H1 (cell line): Measurements from ENCODE around the gene EPHA8. TPM values are rescaled to one million over a fixed set of nuclear protein-coding genes. Genes with fewer than 3 reads are reported as not detected.

Experiments
- CTCF ChIA-PET: fragments of 300-600 bp; sonication (Branson Sonifier 250); formaldehyde crosslinking; loops from one replicate; lab custom pipeline; 2021; ENCODE audit not compliant: partially characterized antibody; lab: Charles Lee
- POLR2A ChIA-PET: fragments of 300-600 bp; sonication (Branson Sonifier 250); formaldehyde crosslinking; loops from one replicate; lab custom pipeline; 2021; ENCODE audit warnings: inconsistent platforms; ENCODE audit not compliant: partially characterized antibody; lab: Charles Lee
- DNase-seq, 2 experiments: peaks; one replicate each; pipeline versions ENCODE4 v3.0.0 to v3.0.0-alpha.2; 2010 to 2022; ENCODE audit warnings: low spot score in 2 of 2, low read depth in 1 of 2, mixed read lengths in 1 of 2
- FAIRE-seq: peaks from 2 replicates; lab custom pipeline; 2011; peaks lifted over from hg19 to GRCh38; lab: Jason Lieb, UNC
- H2AFZ ChIP-seq: 2 replicates; pipeline ENCODE4 v1.8.1; 2012; ENCODE audit warnings: low read length, inconsistent platforms
- H2AK5ac ChIP-seq: 2 replicates; pipeline ENCODE4 v1.6.1; 2013; ENCODE audit warnings: low read depth, low read length
- H2BK120ac ChIP-seq: replicated peaks from 2 replicates; pipeline ENCODE3; 2013; ENCODE audit warnings: low read depth, low read length, inconsistent platforms
- H2BK12ac ChIP-seq: 2 replicates; pipeline ENCODE4 v1.6.1; 2013; ENCODE audit warnings: low read depth, low read length
- H2BK15ac ChIP-seq: 2 replicates; pipeline ENCODE4 v1.6.1; 2013; ENCODE audit warnings: low read length
- H2BK20ac ChIP-seq: 2 replicates; pipeline ENCODE4 v1.6.1; 2013; ENCODE audit warnings: low read length
- H2BK5ac ChIP-seq: 2 replicates; pipeline ENCODE4 v1.6.1; 2013; ENCODE audit warnings: low read depth, low read length
- H3K14ac ChIP-seq: 2 replicates; pipeline ENCODE4 v1.6.1; 2013; ENCODE audit warnings: inconsistent platforms; ENCODE audit not compliant: insufficient read length
- H3K18ac ChIP-seq: 2 replicates; pipeline ENCODE4 v1.6.1; 2013; ENCODE audit warnings: low read length; ENCODE audit errors: extremely low read depth
- H3K23ac ChIP-seq: 2 replicates; pipeline ENCODE4 v1.6.1; 2013; ENCODE audit warnings: inconsistent platforms; ENCODE audit not compliant: insufficient read length
- H3K23me2 ChIP-seq: 2 replicates; pipeline ENCODE4 v1.6.1; 2013; ENCODE audit warnings: low read depth, low read length
- H3K27ac ChIP-seq: 2 replicates; pipeline ENCODE4 v1.6.1; 2011; ENCODE audit warnings: low read depth, low read length, inconsistent platforms
- H3K27me3 ChIP-seq, 4 experiments: replicated peaks in 1 of 4; 1 replicate in 1 of 4; 2 replicates in 3 of 4; pipeline versions ENCODE4 v1.6.1 to v1.8.1; 2011 to 2013; ENCODE audit warnings: low read length in 3 of 4, mild to moderate bottlenecking in 3 of 4, inconsistent platforms in 2 of 4, mixed read lengths in 2 of 4, moderate library complexity in 1 of 4; ENCODE audit not compliant: control insufficient read depth in 3 of 4, insufficient read depth in 3 of 4; ENCODE audit errors: extremely low read depth in 1 of 4
- H3K36me3 ChIP-seq, 4 experiments: 2 replicates each; pipeline versions ENCODE4 v1.6.1 to v1.8.1; 2011 to 2013; ENCODE audit warnings: mild to moderate bottlenecking in 4 of 4, low read length in 3 of 4, moderate library complexity in 2 of 4, control low read depth in 1 of 4, inconsistent platforms in 1 of 4; ENCODE audit not compliant: insufficient read depth in 4 of 4, control insufficient read depth in 2 of 4
- H3K4ac ChIP-seq: replicated peaks from 2 replicates; pipeline ENCODE3; 2013; ENCODE audit warnings: low read length, low read depth, mixed read lengths, inconsistent platforms; ENCODE audit not compliant: insufficient read length
- H3K4me1 ChIP-seq, 4 experiments: replicated peaks in 1 of 4; 1 replicate in 1 of 4; 2 replicates in 3 of 4; pipeline versions ENCODE4 v1.6.1 to v1.8.1; 2011 to 2013; ENCODE audit warnings: low read length in 3 of 4, inconsistent platforms in 2 of 4, mixed read lengths in 1 of 4; ENCODE audit not compliant: insufficient read depth in 4 of 4, control insufficient read depth in 3 of 4
- H3K4me2 ChIP-seq, 2 experiments: 2 replicates each; pipeline versions ENCODE4 v1.6.1 to v1.8.1; 2011 to 2013; ENCODE audit warnings: low read depth in 2 of 2, low read length in 2 of 2, control low read depth in 1 of 2, inconsistent platforms in 1 of 2, mild to moderate bottlenecking in 1 of 2; ENCODE audit not compliant: insufficient read depth in 1 of 2
- H3K4me3 ChIP-seq, 4 experiments: fragments of 200-600, 300-600 bp in 1 of 4; sonication (generic), shearing (Covaris generic), sonication (Bioruptor Twin) in 1 of 4; 2 replicates each; pipeline versions ENCODE4 v1.5.1 to v1.8.1; 2011 to 2016; ENCODE audit warnings: low read length in 4 of 4, low read depth in 3 of 4, control low read depth in 2 of 4, inconsistent platforms in 2 of 4, mild to moderate bottlenecking in 2 of 4, mixed read lengths in 1 of 4, moderate library complexity in 1 of 4; ENCODE audit not compliant: insufficient read depth in 2 of 4; ENCODE audit errors: extremely low read depth in 1 of 4
- H3K56ac ChIP-seq: replicated peaks from 2 replicates; pipeline ENCODE3; 2013; ENCODE audit warnings: low read depth, mild to moderate bottlenecking, mixed read lengths, low read length, inconsistent platforms; ENCODE audit not compliant: insufficient read length
- H3K79me1 ChIP-seq: 2 replicates; pipeline ENCODE4 v1.6.1; 2013; ENCODE audit warnings: low read depth, low read length, control low read depth
- H3K79me2 ChIP-seq, 2 experiments: 2 replicates each; pipeline versions ENCODE4 v1.6.1 to v1.8.1; 2012 to 2013; ENCODE audit warnings: low read length in 2 of 2, mild to moderate bottlenecking in 2 of 2, inconsistent platforms in 1 of 2; ENCODE audit not compliant: insufficient read depth in 2 of 2, control insufficient read depth in 1 of 2
- H3K9ac ChIP-seq, 4 experiments: replicated peaks in 1 of 4; 1 replicate in 1 of 4; 2 replicates in 3 of 4; pipeline versions ENCODE4 v1.6.1 to v1.8.1; 2011 to 2013; ENCODE audit warnings: low read depth in 3 of 4, low read length in 3 of 4, control low read depth in 2 of 4, mild to moderate bottlenecking in 2 of 4, moderate library complexity in 2 of 4, inconsistent platforms in 1 of 4; ENCODE audit errors: extremely low read depth in 1 of 4
- H3K9me3 ChIP-seq, 2 experiments: 2 replicates each; pipeline versions ENCODE4 v1.6.1 to v1.8.1; 2012 to 2013; ENCODE audit warnings: mild to moderate bottlenecking in 2 of 2, moderate library complexity in 2 of 2, control low read depth in 1 of 2, inconsistent platforms in 1 of 2, low read depth in 1 of 2, low read length in 1 of 2, mixed read lengths in 1 of 2; ENCODE audit not compliant: insufficient read depth in 2 of 2
- H4K20me1 ChIP-seq, 2 experiments: replicated peaks in 1 of 2; 2 replicates each; pipeline versions ENCODE3 to v1.8.1; 2011 to 2013; ENCODE audit warnings: inconsistent platforms in 2 of 2, low read length in 2 of 2, mild to moderate bottlenecking in 1 of 2; ENCODE audit not compliant: insufficient read depth in 2 of 2, control insufficient read depth in 1 of 2
- H4K5ac ChIP-seq: 2 replicates; pipeline ENCODE4 v1.6.1; 2013; ENCODE audit warnings: low read length, low read depth, mixed read lengths, inconsistent platforms; ENCODE audit not compliant: insufficient read length
- H4K8ac ChIP-seq: 2 replicates; pipeline ENCODE4 v1.8.0; 2013; ENCODE audit warnings: mild to moderate bottlenecking, moderate library complexity, low read length, inconsistent platforms; ENCODE audit not compliant: insufficient read depth; ENCODE audit errors: extremely low read depth
- H4K91ac ChIP-seq: replicated peaks from 2 replicates; pipeline ENCODE3; 2013; ENCODE audit warnings: low read length, mixed read lengths, inconsistent platforms; ENCODE audit not compliant: insufficient read length
- BACH1 ChIP-seq: IDR thresholded peaks from 2 replicates; pipeline ENCODE4 v1.6.1; 2012; ENCODE audit warnings: low read length, improper control_type of control experiment
- CBX5 ChIP-seq: fragments of 300-800, 300-1000 bp; sonication (generic); IDR thresholded peaks from 2 replicates; pipeline ENCODE4 v1.7.1; 2016; ENCODE audit warnings: antibody characterized with exemption, low read length, low read depth
- CHD1 ChIP-seq: IDR thresholded peaks from 2 replicates; pipeline ENCODE4 v1.6.1; 2012; ENCODE audit warnings: low read depth, low read length, improper control_type of control experiment
- EP300 ChIP-seq, 2 experiments: IDR thresholded peaks; 1 replicate in 1 of 2; 2 replicates in 1 of 2; pipeline ENCODE4 v1.6.1; 2011 to 2012; ENCODE audit warnings: low read depth in 2 of 2, low read length in 2 of 2, mild to moderate bottlenecking in 2 of 2, borderline replicate concordance in 1 of 2, inconsistent platforms in 1 of 2, moderate library complexity in 1 of 2
- GTF2F1 ChIP-seq: IDR thresholded peaks from 2 replicates; pipeline ENCODE4 v1.6.1; 2012; ENCODE audit warnings: low read depth, low read length, improper control_type of control experiment, borderline replicate concordance
- MAFK ChIP-seq: IDR thresholded peaks from 2 replicates; pipeline ENCODE4 v1.6.1; 2012; ENCODE audit warnings: low read depth, mild to moderate bottlenecking, improper control_type of control experiment, low read length
- RAD21 ChIP-seq, 2 experiments: IDR thresholded peaks in 1 of 2; conservative IDR thresholded peaks in 1 of 2; 2 replicates each; pipeline ENCODE4 v1.6.1; 2011; ENCODE audit warnings: low read depth in 2 of 2, low read length in 2 of 2, improper control_type of control experiment in 1 of 2, inconsistent platforms in 1 of 2, mild to moderate bottlenecking in 1 of 2, moderate library complexity in 1 of 2
- TAF1 ChIP-seq: IDR thresholded peaks from 2 replicates; pipeline ENCODE4 v1.6.1; 2011; ENCODE audit warnings: mild to moderate bottlenecking, low read depth, low read length
- WGBS, 2 experiments: shearing (Covaris generic) in 1 of 2; methylation state at CpG; one replicate each; pipeline versions ENCODE4 v1.1.6 to v1.1.7; 2013 to 2015; ENCODE audit warnings: low lambda C conversion rate in 2 of 2, mixed read lengths in 2 of 2, inconsistent platforms in 1 of 2, low coverage in 1 of 2, missing lambda C conversion rate in 1 of 2; ENCODE audit not compliant: insufficient replicate concordance in 2 of 2, insufficient coverage in 1 of 2, insufficient read length in 1 of 2; ENCODE audit errors: extremely low coverage in 1 of 2, missing lambda C conversion rate in 1 of 2; 5-methylcytosine and 5-hydroxymethylcytosine counted together
- polyA plus RNA-seq, 7 experiments: library from polyadenylated mRNA; depleted of rRNA in 3 of 7; stranded (reverse) in 5 of 7; unstranded in 2 of 7; fragments of >200 nt in 5 of 7; fragments of 200-250 nt in 2 of 7; gene quantifications; 1 replicate in 5 of 7; 2 replicates in 1 of 7; 4 replicates in 1 of 7; pipeline versions ENCODE4 v1.2.1 to v1.2.3, GENCODE V29; 2011 to 2013; ENCODE audit warnings: missing spikeins in 2 of 7, mixed read lengths in 2 of 7
- total RNA-seq: library from RNA; stranded (reverse); fragmentation: NEBNext Ultra II Directional; extraction: Animal tissue kit (Norgen Biotek cat#: 25700); gene quantifications from 2 replicates; pipeline ENCODE4 v1.2.1, GENCODE V29; 2021

EPHA8 gene
- total and polyA plus RNA-seq, 2 of the 8 experiments (the other 6 are each of a cell fraction or from before 2014, with no cell fraction given), result 4.0 to 8.4 TPM

DNA sequence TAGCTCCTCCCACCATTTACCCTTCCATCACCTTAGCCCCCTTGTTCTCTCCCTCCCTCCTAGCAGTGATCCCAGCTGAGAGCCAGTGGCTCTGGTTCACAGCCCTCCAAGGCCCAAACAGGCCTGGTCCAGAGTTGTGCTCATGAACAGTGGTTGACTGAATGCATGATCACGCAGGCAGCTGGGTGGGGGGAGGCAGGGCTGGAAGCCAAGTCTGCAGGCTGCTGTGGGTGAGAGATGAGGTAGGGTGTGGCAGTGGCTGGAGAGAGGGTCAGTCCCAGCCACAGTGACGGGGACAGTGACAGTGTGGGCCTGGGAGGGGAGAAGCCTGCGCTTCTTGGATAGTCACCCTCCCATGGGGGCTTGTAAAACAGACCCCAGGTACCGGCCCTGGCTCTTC, 22.2 kb downstream of the EPHA8 start:
- no peaks in the 10 kb centered on the region for H3K79me2 ChIP-seq
- H2AK5ac ChIP-seq, result no peak overlapping the region
- H3K23ac ChIP-seq, result no peak overlapping the region
- DNase-seq, result no peak
- H3K4ac ChIP-seq, result no peak overlapping the region
- H2AFZ ChIP-seq, result no peak overlapping the region
- FAIRE-seq, result no peak
- no peak overlapping the region for H2BK15ac ChIP-seq
- no peak overlapping the region for H3K4me2 ChIP-seq
- no peaks in the 10 kb centered on the region for H3K27me3 ChIP-seq
- no peaks in the 10 kb centered on the region for H3K4me1 ChIP-seq
- H3K36me3 ChIP-seq, result no peaks in the 10 kb centered on the region
- H4K5ac ChIP-seq, result no peak overlapping the region
- H4K91ac ChIP-seq, result no peak overlapping the region
- H3K9ac ChIP-seq, result no peak overlapping the region
- H2BK20ac ChIP-seq, result no peak overlapping the region
- no peaks in the 10 kb centered on the region for H3K9me3 ChIP-seq
- H2BK120ac ChIP-seq, result no peak overlapping the region
- H2BK12ac ChIP-seq, result no peak overlapping the region
- H3K27ac ChIP-seq, result no peak overlapping the region
- H3K23me2 ChIP-seq, result no peaks in the 10 kb centered on the region
- H3K14ac ChIP-seq, result no peak overlapping the region
- H4K8ac ChIP-seq, result no peak overlapping the region
- H3K79me1 ChIP-seq, result no peaks in the 10 kb centered on the region; the same call in 1 of the 2 replicates
- H3K18ac ChIP-seq, result no peak overlapping the region
- 88% methylated on average over 3 of the region's 4 CpGs; no CpG with 5 or more reads in 1 of the 2 experiments for WGBS, 2 experiments
- H2BK5ac ChIP-seq, result no peak overlapping the region
- ChIA-PET CTCF (interaction anchor here (1.1 to 3.9 kb wide), 5 partner anchors 17 to 89 kb away, joined by 3 to 17 read pairs (median 5); no protein-coding TSS in a partner anchor), POLR2A (interaction anchor here (0.9 to 1.2 kb wide), 2 partner anchors 19 to 29 kb away, joined by 3 to 4 read pairs; no protein-coding TSS in a partner anchor)
- no peak overlapping the region for H3K56ac ChIP-seq
- H3K4me3 ChIP-seq, result no peak overlapping the region
- no peaks in the 10 kb centered on the region for H4K20me1 ChIP-seq
- TF ChIP-seq MAFK (no peak), BACH1 (no peak), CHD1 (no peak), RAD21 (IDR thresholded peaks at IDR 0.05 in 1 of 2, conservative IDR thresholded peaks at IDR 0.05 in 1 of 2; ENCODE audit: low read depth in 2 of 2, low read length in 2 of 2) (no peak), CBX5 (no peak), TAF1 (no peak), GTF2F1 (no peak), EP300 (IDR thresholded peaks at IDR 0.05; ENCODE audit: borderline replicate concordance in 1 of 2, low read depth in 2 of 2, low read length in 2 of 2) (no peak)
